Choroid plexus epithelial cell (primary cell): ENCODE results near the gene PDRG1.

Experiments used
- DNase-seq: peaks from one replicate; pipeline ENCODE4 v3.0.0-alpha.2; 2010; ENCODE audit warnings: low read depth
- H3K4me3 ChIP-seq: 2 replicates; pipeline ENCODE4 v1.5.1; 2011; ENCODE audit warnings: low read depth, mild to moderate bottlenecking, control low read depth, low read length, moderate library complexity
- TF ChIP-seq, protein P1 (sequence below): conservative IDR thresholded peaks from 2 replicates; pipeline ENCODE4 v1.5.1; 2011; ENCODE audit warnings: low read depth, mild to moderate bottlenecking, control low read depth, inconsistent platforms, low read length, moderate library complexity

Gene PDRG1

DNA sequence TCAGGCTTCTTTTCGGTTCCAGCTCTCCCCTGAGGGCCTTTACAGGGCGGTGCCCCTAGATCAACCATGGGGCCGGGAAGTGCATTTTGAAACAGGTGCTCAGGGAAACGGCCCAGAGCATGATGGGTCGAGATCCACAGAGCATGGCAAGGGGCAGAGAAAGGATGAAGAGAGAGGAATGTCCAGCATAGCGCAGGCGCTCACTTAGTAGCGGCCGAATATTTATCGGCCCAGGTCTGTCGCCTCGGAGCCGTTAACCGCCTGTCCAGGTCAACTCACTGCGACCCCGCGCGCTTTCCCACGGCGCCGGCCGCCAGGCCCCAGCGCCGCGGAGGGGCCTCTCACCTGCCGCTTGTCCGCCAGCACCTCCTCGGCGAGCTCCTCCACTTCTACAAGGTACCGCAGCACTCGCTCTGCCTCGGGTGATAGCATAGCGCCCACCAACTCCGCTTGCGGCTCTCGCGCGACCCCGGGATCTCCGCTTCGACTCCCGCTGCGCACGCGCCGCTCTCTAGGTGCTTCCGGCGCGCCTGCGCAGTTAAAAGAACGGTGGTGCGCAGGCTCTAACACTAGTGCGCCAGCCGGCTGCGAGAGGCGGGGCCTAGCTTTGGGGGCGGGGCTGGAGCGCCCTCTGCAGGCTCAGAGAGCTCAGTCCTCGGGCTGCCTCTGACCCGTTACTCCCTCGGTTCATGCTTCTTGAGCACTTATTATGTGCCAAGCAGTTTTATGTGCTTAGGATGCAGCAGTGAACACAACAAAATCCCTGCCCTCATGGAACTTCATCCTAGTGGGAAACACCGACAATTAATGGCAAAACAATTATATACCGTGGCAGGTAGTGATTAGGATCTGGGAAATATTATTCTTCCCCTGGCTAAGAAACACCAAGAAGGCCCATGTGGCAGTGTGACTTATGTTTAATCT, at the start of gene PDRG1:
Gene PDRG1 (minus strand): TSS at position 517 of the 924 bp plus-strand sequence. CDS start 85 bp downstream, at position 432.
- TF ChIP-seq, protein P1, sequence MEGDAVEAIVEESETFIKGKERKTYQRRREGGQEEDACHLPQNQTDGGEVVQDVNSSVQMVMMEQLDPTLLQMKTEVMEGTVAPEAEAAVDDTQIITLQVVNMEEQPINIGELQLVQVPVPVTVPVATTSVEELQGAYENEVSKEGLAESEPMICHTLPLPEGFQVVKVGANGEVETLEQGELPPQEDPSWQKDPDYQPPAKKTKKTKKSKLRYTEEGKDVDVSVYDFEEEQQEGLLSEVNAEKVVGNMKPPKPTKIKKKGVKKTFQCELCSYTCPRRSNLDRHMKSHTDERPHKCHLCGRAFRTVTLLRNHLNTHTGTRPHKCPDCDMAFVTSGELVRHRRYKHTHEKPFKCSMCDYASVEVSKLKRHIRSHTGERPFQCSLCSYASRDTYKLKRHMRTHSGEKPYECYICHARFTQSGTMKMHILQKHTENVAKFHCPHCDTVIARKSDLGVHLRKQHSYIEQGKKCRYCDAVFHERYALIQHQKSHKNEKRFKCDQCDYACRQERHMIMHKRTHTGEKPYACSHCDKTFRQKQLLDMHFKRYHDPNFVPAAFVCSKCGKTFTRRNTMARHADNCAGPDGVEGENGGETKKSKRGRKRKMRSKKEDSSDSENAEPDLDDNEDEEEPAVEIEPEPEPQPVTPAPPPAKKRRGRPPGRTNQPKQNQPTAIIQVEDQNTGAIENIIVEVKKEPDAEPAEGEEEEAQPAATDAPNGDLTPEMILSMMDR, result peak; percentile 94
- peak within 1 kb of the TSS; percentile 94 for H3K4me3 ChIP-seq
- peak; percentile 97 for DNase-seq

DNA sequence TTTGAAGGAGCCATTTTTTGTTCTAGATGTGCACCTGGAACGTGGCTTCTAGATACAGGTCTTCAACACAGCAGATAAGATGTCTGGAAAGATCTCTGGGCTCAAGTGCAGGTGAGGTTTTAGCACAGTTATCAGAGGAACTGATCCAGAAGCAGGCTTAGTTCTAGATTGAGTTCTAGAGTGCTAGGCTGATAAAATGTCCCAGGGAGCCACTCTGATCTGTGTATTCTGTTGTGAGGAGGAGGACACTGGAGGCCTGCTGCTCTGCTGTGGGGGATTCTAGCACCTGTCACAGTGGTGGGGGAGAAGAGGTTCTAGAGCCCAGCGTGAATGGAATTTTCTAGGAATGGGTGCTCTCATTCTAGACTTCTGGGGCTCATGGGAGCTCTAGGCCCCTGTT, 46.4 kb upstream of the PDRG1 start:
- no peak overlapping the region for H3K4me3 ChIP-seq

DNA sequence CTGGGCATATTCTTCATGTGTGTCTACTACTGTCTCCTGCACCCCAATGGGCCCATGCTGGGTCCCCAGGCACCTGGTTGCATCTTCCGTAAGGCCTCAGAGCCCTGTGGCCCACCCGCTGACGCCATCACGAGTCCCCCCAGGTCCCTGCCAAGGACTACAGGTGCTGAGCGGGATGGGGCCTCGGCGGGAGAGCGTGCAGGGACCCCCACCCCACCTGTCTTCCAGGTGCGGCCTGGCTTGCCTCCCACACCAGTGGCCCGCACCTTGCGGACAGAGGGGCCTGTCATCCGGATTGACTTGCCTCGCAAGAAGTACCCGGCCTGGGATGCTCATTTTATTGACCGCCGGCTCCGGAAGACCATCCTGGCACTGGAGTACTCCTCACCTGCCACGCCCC, 45.1 kb upstream of the PDRG1 start:
- TF ChIP-seq, protein P1, result no peak
- no peak overlapping the region for H3K4me3 ChIP-seq
- DNase-seq, result no peak

More for the DNA sequence above, 46.4 kb upstream of the PDRG1 start:
- TF ChIP-seq, protein P1, result no peak
- no peak for DNase-seq

DNA sequence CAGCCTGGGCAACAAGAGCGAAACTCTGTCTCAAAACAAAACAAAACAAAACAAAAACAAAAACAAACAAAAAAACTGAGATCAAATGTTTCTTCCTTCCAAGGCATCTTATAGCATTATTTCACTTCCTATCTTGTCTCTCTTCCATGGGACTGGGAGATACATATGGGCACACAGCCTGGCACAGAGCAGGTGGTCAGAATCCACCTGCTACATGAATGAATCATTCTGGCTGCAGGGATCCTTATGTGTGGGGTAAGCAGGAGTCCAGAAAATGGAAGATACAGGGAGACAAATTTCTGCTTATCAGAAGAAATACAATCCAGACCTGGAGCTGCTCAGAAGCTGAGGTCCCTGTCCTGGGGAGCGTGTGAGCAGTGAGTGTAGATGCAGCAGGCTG, 40.2 kb upstream of the PDRG1 start:
- no peak overlapping the region for H3K4me3 ChIP-seq
- TF ChIP-seq, protein P1, result no peak
- DNase-seq, result no peak

DNA sequence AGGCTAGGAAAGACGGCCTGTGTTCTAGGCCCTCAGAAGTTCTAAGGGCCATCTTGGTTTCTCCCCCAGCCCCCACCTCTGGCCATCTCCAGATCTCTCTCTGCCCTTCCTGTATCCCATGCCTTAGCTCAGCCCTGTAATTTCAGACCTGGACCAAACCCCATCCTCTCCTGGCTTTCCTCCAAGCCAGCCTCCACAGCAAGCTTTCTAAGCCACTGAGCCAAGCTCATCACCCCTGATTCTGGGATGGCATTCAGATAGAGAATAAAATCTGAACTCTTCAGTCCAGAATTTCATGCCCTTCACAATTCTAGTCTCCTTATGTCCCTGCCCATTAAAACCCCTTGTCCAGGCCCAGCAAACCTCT, 39.5 kb upstream of the PDRG1 start:
- TF ChIP-seq, protein P1, result no peak
- no peak for DNase-seq
- H3K4me3 ChIP-seq, result no peak overlapping the region

DNA sequence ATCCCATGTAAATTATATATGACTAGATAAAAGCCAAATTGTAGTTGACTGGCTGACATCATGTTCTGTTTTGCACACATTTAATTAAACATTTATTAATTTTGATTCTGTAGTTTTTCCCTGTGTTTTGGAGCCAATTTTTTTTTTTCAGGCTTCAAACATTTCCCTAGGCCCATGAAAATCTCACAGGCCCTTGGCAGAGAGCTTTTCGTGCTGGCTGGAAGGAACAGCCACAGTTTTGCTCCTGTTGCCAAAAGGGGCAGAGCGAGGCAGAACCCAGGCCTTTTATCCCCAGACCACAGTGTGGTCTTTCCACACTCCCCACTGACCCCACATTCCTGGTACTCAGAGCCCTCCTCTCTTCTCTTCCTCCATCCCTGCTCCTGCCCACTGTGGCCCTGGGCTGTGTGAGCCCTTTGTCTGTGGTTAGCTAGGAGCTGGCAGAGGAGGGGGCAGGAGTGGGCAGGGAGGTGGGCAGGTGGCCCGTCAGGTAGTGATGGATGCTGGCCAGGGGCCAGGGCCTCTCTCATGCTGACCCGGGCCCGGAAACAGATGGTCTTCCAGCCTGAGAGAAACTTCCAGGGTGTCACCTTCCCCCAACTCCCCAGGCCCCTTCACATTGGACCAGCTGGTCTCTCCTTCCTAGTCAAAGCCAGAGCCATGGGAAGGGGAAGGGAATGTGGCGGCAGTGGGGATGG, 38.9 kb upstream of the PDRG1 start:
- no peak overlapping the region for H3K4me3 ChIP-seq
- DNase-seq, result no peak
- TF ChIP-seq, protein P1, result no peak
